A673 (cell line): ENCODE results near the gene ACAP2. TPM values are rescaled to one million over a fixed set of nuclear protein-coding genes. Genes with fewer than 3 reads are reported as not detected.

Experiments
- BruUV-seq: library from RNA; stranded (reverse); fragments of 400-500 nt; replicated peaks from 2 replicates; lab custom pipeline; 2021; lab: Mats Ljungman, UMichigan
- CTCF ChIA-PET: fragments of 300-600 bp; sonication (Branson Sonifier 250); formaldehyde crosslinking; loops from one replicate; lab custom pipeline; 2022; ENCODE audit warnings: antibody characterized with exemption; lab: Charles Lee
- POLR2A ChIA-PET: fragments of 300-600 bp; sonication (Branson Sonifier 250); formaldehyde crosslinking; loops from one replicate; lab custom pipeline; 2022; ENCODE audit warnings: antibody characterized with exemption; ENCODE audit not compliant: low non-redundant PET; lab: Charles Lee
- DNase-seq: peaks from one replicate; pipeline ENCODE4 v3.0.0-alpha.2; 2015; ENCODE audit warnings: low spot score
- H3K27ac ChIP-seq: fragments of 200-600 bp; sonication (generic); 2 replicates; pipeline ENCODE4 v1.5.1; 2016; ENCODE audit warnings: mixed run types, low read depth, mild to moderate bottlenecking, mixed read lengths, antibody characterized with exemption, low read length; ENCODE audit not compliant: poor library complexity, severe bottlenecking
- H3K27me3 ChIP-seq: fragments of 200-600 bp; sonication (generic); replicated peaks from 2 replicates; pipeline ENCODE4 v1.6.1; 2017; ENCODE audit warnings: mixed run types, low read depth, mild to moderate bottlenecking, mixed read lengths, antibody characterized with exemption, low read length; ENCODE audit not compliant: insufficient read depth, poor library complexity
- H3K36me3 ChIP-seq: fragments of 200-600 bp; sonication (generic); 2 replicates; pipeline ENCODE4 v1.6.1; 2016; ENCODE audit warnings: mixed run types, mild to moderate bottlenecking, mixed read lengths, antibody characterized with exemption, low read length; ENCODE audit not compliant: insufficient read depth, poor library complexity, severe bottlenecking
- H3K4me1 ChIP-seq: fragments of 200-600 bp; sonication (generic); 2 replicates; pipeline ENCODE4 v1.6.1; 2017; ENCODE audit warnings: mixed run types, mild to moderate bottlenecking, mixed read lengths, antibody characterized with exemption, low read length; ENCODE audit not compliant: insufficient read depth, poor library complexity, severe bottlenecking
- H3K4me3 ChIP-seq: fragments of 200-600 bp; sonication (generic); 2 replicates; pipeline ENCODE4 v1.5.1; 2016; ENCODE audit warnings: low read depth, mixed run types, mild to moderate bottlenecking, mixed read lengths, low read length; ENCODE audit not compliant: poor library complexity, severe bottlenecking
- H3K9me3 ChIP-seq: fragments of 200-600 bp; sonication (generic); 2 replicates; pipeline ENCODE4 v1.6.1; 2016; ENCODE audit warnings: mixed run types, low read depth, mild to moderate bottlenecking, mixed read lengths, antibody characterized with exemption, low read length; ENCODE audit not compliant: poor library complexity, severe bottlenecking
- EZH2 ChIP-seq: fragments of 200-600 bp; sonication (generic); IDR thresholded peaks from 2 replicates; pipeline ENCODE4 v1.6.1; 2017; ENCODE audit warnings: borderline replicate concordance, low read depth, mild to moderate bottlenecking, mixed read lengths, antibody characterized with exemption, low read length; ENCODE audit not compliant: poor library complexity, severe bottlenecking
- intact Hi-C: fragments of 100-400 bp; cut with micrococcal nuclease; formaldehyde crosslinking; loops from one replicate; pipeline ENCODE4 v1.10.0; 2022; ENCODE audit not compliant: unreplicated experiment
- total RNA-seq: library from RNA; stranded (reverse); gene quantifications from 2 replicates; pipeline ENCODE4 v1.2.3, GENCODE V29; 2021
- TF ChIP-seq, protein P1 (sequence below): fragments of 300-800, 200-600 bp; sonication (generic); conservative IDR thresholded peaks from 2 replicates; pipeline ENCODE4 v1.5.1; 2017; ENCODE audit warnings: low read depth, mild to moderate bottlenecking, antibody characterized with exemption, low read length, moderate library complexity, mixed read lengths

The ACAP2 gene
- total RNA-seq, 1 experiment from 2014 or later = 47.4 TPM

DNA sequence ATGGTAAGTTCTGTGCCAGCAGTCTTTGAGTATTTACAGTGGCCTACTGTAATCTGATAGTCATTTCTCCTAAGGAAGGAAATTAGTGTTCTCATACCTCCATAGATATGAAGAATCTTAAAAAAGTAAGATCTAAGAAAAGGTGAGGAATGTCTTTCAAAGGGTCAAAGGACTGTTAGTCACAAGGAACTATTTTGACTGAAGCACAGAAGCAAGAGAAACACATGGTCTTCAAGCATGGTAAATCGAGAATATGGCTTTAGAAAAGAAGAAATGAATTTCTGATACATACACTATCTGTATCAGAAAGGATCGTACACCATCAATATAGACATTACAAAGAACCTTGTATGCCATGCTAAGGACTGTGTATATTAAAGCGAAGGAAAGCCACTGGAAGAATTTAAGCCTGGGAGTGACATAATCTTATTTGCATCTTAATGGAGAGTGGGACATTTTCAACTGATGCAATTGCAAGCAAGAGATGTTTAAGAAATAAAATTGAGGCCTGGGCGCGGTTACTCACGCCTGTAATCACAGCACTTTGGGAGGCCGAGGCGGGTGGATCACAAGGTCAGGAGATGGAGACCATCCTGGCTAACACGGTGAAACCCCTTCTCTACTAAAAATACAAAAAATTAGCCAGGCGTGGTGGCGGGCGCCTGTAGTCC lies 5.5 kb upstream of the ACAP2 start:
- TF ChIP-seq EZH2 = no peak
- TF ChIP-seq, protein P1, sequence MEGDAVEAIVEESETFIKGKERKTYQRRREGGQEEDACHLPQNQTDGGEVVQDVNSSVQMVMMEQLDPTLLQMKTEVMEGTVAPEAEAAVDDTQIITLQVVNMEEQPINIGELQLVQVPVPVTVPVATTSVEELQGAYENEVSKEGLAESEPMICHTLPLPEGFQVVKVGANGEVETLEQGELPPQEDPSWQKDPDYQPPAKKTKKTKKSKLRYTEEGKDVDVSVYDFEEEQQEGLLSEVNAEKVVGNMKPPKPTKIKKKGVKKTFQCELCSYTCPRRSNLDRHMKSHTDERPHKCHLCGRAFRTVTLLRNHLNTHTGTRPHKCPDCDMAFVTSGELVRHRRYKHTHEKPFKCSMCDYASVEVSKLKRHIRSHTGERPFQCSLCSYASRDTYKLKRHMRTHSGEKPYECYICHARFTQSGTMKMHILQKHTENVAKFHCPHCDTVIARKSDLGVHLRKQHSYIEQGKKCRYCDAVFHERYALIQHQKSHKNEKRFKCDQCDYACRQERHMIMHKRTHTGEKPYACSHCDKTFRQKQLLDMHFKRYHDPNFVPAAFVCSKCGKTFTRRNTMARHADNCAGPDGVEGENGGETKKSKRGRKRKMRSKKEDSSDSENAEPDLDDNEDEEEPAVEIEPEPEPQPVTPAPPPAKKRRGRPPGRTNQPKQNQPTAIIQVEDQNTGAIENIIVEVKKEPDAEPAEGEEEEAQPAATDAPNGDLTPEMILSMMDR = no peak

DNA sequence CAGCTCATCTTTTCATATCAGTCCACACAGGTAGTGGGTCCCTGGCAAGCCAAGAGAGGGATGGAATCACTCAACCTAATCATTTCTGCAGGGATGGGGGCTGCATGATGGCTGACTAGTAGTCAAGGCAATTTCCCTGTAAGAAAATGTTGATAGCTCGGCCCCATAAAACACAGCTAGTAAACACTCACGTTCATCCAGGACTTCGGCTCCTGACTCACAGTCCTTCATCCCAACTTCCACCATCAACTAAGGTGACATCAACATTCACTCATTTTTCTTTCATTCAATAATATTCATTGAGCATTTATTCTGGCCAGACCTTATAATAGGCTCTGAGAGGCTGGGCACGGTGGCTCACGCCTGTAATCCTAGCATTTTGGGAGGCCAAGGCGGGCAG lies 4.4 kb upstream of the ACAP2 start:
- TF ChIP-seq EZH2 = no peak
- TF ChIP-seq, protein P1 = no peak
- CTCF ChIA-PET = no interaction called here

More for the DNA sequence above, 5.5 kb upstream of the ACAP2 start:
- peaks cover 18% of the 10 kb centered on the region for H3K4me1 ChIP-seq
- no peaks in the 10 kb centered on the region for H3K27me3 ChIP-seq
- no peaks in the 10 kb centered on the region for H3K9me3 ChIP-seq
- intact Hi-C loops = loop anchor here (10.0 kb wide), 2 partner anchors 764 to 1314 kb away; partner anchors contain the start of genes FAM43A and HES1
- DNase-seq = peak; percentile 41
- ChIA-PET CTCF (no interaction called here), POLR2A (no interaction called here)
- H3K36me3 ChIP-seq = no peaks in the 10 kb centered on the region
- H3K4me3 ChIP-seq = no peak overlapping the region
- peak overlapping the region; percentile 48 for H3K27ac ChIP-seq
- no TSS peak for BruUV-seq

DNA sequence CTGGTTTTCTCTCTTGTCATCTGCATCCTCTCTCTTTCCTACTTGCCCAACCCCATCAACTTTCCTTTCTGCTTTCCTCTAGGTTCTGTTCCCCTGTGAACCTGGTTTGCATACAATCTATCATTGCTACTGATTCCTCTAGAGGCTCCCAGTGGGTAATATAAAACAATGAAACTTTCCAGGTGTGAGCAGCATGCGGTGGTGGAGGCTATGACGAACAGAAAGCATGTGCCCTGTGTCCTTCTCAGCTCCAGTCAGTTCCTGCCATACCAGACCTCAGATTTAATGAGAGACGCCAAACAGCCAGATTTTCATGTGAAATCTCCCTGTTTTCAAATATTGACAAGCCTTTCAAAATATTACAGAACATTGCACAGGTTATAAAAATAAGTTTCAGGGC lies 3.5 kb upstream of the ACAP2 start:
- CTCF ChIA-PET = no interaction called here
- TF ChIP-seq, protein P1 = no peak
- TF ChIP-seq EZH2 = no peak
- Histone ChIP-seq H3K4me1 (peaks cover 23% of the 10 kb centered on the region), H3K4me3 (no peak overlapping the region), H3K27me3 (no peaks in the 10 kb centered on the region), H3K36me3 (no peaks in the 10 kb centered on the region), H3K27ac (no peak overlapping the region), H3K9me3 (no peaks in the 10 kb centered on the region)
- intact Hi-C loops = loop anchor here (10.0 kb wide), 2 partner anchors 762 to 1312 kb away; partner anchors contain the start of genes FAM43A and HES1
- no TSS peak for BruUV-seq
- DNase-seq = no peak
- POLR2A ChIA-PET = no interaction called here

More for the DNA sequence above, 4.4 kb upstream of the ACAP2 start:
- Histone ChIP-seq H3K36me3 (no peaks in the 10 kb centered on the region), H3K27ac (no peak overlapping the region), H3K4me1 (peaks cover 21% of the 10 kb centered on the region), H3K4me3 (no peak overlapping the region), H3K9me3 (no peaks in the 10 kb centered on the region), H3K27me3 (no peaks in the 10 kb centered on the region)
- no TSS peak for BruUV-seq
- no peak for DNase-seq
- POLR2A ChIA-PET = no interaction called here
- intact Hi-C loops = loop anchor here (10.0 kb wide), 2 partner anchors 762 to 1312 kb away; partner anchors contain the start of genes FAM43A and HES1
